Astrocyte of the spinal cord (primary cell): ENCODE data around the gene ACER1.
A peak's percentile ranks its signal among the peaks of the same experiment; 100 is the strongest.

Experiments
- DNase-seq: peaks from one replicate; pipeline ENCODE4 v3.0.0; 2011; ENCODE audit warnings: low read depth, low spot score
- H3K4me3 ChIP-seq: 2 replicates; pipeline ENCODE4 v1.5.1; 2011; ENCODE audit warnings: low read depth, mild to moderate bottlenecking, low read length, moderate library complexity
- in situ Hi-C: cut with HindIII; loops from 2 replicates; pipeline ENCODE4 v1.10.0; 2017; ENCODE audit warnings: low sequenced_read_pairs
- TF ChIP-seq, protein P1 (sequence below): IDR thresholded peaks from 2 replicates; pipeline ENCODE4 v1.5.1; 2012; ENCODE audit warnings: low read depth, mild to moderate bottlenecking, low read length, inconsistent platforms

The ACER1 gene

DNA sequence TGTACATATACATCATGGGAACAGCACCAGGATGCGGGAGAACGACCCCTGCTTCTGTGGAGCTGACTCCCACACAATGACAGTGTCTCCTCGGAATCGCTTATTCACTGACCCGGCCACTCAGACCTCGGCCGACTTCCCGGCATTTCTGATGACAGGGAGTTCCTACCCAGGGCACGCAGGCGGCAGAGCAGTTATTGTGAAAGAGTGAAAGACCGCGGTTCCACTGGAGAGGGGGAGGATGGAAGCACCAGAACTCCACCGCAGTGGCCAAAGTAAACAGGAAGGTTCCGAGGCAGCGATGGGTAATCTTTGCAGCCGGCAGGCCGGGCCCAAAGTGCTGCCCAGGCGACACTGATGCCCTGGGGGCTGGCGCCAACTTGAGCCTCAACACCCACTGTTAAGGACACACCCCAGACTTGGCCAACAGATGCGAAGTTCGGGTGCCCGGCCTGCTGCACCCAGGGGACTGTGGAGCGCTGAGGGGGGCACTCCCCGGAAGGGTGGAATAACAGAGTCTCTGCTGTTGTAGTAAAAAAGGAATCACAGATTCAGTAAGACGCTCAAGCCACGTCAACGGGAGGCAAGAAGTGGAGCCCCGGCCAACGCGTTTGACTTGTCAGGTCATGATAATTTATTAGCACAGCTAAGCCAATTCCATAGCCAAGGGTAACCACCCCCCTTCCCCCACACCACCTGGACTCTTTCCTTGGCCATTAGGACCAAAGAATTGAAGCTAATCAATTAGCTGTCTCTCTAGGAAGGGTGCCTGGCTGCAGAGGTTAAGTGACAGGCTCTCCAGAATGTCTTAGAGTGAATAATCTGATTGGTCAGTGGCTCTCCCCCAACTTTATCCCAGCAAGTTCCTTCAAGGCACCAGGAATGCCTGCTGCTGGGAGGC, 59.5 kb downstream of the ACER1 start:
- TF ChIP-seq, protein P1, sequence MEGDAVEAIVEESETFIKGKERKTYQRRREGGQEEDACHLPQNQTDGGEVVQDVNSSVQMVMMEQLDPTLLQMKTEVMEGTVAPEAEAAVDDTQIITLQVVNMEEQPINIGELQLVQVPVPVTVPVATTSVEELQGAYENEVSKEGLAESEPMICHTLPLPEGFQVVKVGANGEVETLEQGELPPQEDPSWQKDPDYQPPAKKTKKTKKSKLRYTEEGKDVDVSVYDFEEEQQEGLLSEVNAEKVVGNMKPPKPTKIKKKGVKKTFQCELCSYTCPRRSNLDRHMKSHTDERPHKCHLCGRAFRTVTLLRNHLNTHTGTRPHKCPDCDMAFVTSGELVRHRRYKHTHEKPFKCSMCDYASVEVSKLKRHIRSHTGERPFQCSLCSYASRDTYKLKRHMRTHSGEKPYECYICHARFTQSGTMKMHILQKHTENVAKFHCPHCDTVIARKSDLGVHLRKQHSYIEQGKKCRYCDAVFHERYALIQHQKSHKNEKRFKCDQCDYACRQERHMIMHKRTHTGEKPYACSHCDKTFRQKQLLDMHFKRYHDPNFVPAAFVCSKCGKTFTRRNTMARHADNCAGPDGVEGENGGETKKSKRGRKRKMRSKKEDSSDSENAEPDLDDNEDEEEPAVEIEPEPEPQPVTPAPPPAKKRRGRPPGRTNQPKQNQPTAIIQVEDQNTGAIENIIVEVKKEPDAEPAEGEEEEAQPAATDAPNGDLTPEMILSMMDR = no peak
- in situ Hi-C loops = loop anchor here (10.0 kb wide), 1 partner anchor 49 kb away; no protein-coding TSS in a partner anchor
- H3K4me3 ChIP-seq = peak overlapping the region; percentile 16
- DNase-seq = peak; percentile 82

DNA sequence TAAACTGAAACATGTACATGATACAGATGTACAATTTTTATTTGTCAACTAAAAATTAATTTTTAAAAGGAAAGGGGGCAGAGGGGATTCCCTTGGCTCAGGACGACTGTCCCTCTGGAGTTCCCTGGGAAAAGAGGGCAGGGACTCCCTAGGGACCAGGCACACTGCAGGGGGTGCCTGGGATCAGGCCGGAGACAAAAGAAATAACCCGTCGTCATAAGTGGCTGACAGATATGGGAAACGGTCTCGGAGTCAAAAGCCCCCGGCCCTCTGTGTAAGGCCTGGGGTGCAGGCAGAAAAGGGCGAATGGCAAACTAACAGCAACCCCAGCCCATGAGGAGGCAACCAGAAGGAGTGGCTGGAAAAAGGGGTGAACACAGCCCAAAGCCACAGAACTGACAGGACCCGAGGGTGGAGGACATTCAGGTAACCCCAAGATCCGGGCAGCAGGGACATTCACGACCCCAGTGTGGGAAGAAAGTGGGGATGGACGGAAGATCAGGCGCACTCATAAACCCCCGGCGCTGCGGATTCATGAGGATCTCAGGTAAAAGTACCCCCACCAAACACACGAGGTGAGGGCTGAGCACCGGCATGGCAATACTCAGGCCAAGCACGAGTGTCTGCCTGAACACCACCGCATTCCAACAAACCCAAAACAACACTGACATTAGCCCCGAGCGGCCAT, 60.4 kb downstream of the ACER1 start:
- TF ChIP-seq, protein P1 = no peak
- no peak for DNase-seq
- H3K4me3 ChIP-seq = no peak overlapping the region
- in situ Hi-C loops = loop anchor here (10.0 kb wide), 1 partner anchor 48 kb away; no protein-coding TSS in a partner anchor

DNA sequence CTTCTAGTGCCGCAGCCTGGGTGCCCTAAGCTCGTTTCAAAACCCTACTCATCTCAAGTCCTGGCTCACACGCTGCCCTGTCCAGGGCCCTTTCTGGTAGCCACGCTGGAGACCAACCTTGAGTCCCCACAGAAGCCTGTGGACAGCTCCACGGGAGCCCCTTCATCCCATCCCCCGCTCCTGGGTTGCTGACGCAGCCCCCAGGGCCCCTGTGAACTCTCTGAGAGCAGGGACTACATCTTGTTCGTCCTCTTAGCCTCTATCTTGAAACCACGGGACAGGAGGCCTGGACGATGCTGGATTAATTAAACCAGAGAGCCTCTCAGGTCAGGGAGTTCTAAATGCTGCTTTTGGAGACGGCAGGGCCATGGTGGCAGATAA, 61.0 kb downstream of the ACER1 start:
- peak; percentile 29 for DNase-seq
- H3K4me3 ChIP-seq = no peak overlapping the region
- in situ Hi-C loops = loop anchor here (10.0 kb wide), 1 partner anchor 48 kb away; no protein-coding TSS in a partner anchor
- TF ChIP-seq, protein P1 = no peak

DNA sequence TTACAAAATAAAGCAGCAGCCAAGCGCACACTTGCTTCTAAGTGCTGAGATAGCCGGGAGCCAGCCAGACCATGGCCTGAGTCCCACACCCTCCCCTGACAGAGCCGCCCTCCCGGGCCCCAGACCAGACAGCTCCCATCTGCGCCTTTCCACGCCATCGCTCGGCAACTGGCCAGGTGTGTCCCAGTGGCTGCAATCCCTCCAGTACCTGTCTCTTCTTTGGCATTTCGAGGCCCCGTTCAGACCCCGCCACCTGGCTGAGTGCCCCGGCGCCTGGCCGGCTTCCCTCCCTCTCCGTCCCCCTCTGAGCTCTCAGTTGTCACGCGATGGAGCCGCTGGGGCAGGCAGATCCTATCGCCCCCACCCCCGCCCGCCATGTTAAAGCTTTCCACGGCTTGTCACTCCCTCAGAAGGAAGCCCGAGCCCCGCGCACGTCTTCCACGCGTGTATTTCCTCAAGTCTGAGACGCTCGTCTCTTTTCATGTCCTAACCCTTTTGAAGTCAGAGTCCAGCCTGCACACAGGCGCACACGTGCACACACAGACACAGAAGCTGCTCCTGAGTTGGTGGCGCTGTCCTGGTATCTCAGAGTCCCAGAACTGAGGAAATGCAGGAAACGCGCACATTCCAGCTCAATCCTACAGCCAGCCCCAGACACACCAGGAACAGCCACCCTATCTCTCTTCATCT, 61.5 kb downstream of the ACER1 start:
- DNase-seq = peak; percentile 51
- in situ Hi-C loops = loop anchor here (10.0 kb wide), 1 partner anchor 47 kb away; no protein-coding TSS in a partner anchor
- H3K4me3 ChIP-seq = peak overlapping the region; percentile 10
- TF ChIP-seq, protein P1 = no peak

DNA sequence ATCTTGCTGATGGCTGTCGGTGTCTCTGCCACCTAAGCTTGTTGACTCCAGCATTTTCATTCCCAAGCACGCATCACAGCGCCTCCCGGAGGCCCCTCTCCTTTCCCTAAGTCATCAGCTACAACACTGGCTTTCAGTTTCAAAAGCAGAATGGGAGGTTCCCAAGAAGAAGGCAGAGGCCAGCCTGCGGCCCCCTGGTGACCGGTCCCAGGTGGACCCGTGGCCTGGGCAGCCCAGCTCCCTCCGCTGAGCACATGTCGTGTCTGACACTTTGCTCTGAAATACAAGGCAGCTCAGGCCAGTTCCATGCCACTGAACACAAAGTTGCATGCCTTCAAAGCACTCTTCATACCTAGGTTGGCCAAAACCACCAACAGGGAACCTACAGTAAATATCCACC, 62.2 kb downstream of the ACER1 start:
- DNase-seq = no peak
- no peak overlapping the region for H3K4me3 ChIP-seq
- TF ChIP-seq, protein P1 = peak; percentile 41
- in situ Hi-C loops = loop anchor here (10.0 kb wide), 1 partner anchor 46 kb away; no protein-coding TSS in a partner anchor

DNA sequence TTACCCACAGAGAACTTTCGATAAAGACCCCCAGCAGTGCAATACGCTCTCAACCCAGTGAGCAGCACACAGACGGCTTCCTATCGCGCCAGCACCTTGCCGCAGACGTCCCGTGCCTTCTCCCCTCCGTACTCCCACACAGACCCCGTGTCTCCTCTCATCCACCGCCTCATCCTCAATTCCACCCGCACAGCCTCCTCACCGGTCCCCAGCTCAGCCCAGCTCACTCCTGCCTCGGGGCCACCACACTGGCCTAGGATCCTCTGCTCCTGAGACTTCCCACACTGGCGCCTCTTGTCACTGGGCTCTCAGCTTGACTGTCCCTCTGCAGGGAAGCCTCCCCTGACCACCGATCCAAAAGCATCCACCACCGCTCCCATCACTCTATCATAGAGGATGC, 62.6 kb downstream of the ACER1 start:
- in situ Hi-C loops = loop anchor here (10.0 kb wide), 1 partner anchor 46 kb away; no protein-coding TSS in a partner anchor
- TF ChIP-seq, protein P1 = no peak
- H3K4me3 ChIP-seq = no peak overlapping the region
- DNase-seq = no peak
